IMR-90 (cell line): ENCODE measurements around the gene RIPOR2. TPM values are rescaled to one million over a fixed set of nuclear protein-coding genes. Genes with fewer than 3 reads are reported as not detected.

Experiments used
- ATAC-seq: fragments of 200-7000 bp; cut with Tn5 transposase; 2 replicates; pipeline ENCODE4 v1.9.1; 2020; ENCODE audit warnings: low read depth, mild to moderate bottlenecking, moderate library complexity
- BruUV-seq: library from RNA; stranded (reverse); fragments of 400-500 nt; replicated peaks from 2 replicates; lab custom pipeline; 2021; lab: Mats Ljungman, UMichigan
- CTCF ChIA-PET: fragments of 300-600 bp; formaldehyde crosslinking; extraction: SDS; loops from one replicate; lab custom pipeline; 2021; ENCODE audit warnings: antibody characterized with exemption; lab: Yijun Ruan, JAX
- POLR2A ChIA-PET: fragments of 300-600 bp; sonication (Branson Sonifier 250); formaldehyde crosslinking; loops from one replicate; lab custom pipeline; 2022; ENCODE audit warnings: antibody characterized with exemption; ENCODE audit not compliant: unreplicated experiment; lab: Charles Lee
- DNase-seq: peaks from one replicate; pipeline ENCODE4 v3.0.0; 2013
- H2AFZ ChIP-seq: replicated peaks from 2 replicates; pipeline ENCODE3; 2013; ENCODE audit warnings: low read length, mild to moderate bottlenecking; ENCODE audit not compliant: poor library complexity
- H2AK5ac ChIP-seq: 2 replicates; pipeline ENCODE4 v1.6.1; 2013; ENCODE audit warnings: low read depth, low read length, inconsistent platforms
- H2AK9ac ChIP-seq: replicated peaks from 2 replicates; pipeline ENCODE3; 2013; ENCODE audit warnings: mild to moderate bottlenecking, low read depth, low read length, moderate library complexity; ENCODE audit not compliant: poor library complexity
- H2BK120ac ChIP-seq: 2 replicates; pipeline ENCODE4 v1.6.1; 2013; ENCODE audit warnings: low read depth, low read length, inconsistent platforms
- H2BK15ac ChIP-seq: 3 replicates; pipeline ENCODE4 v1.6.1; 2013; ENCODE audit warnings: low read depth, low read length, inconsistent platforms
- H2BK20ac ChIP-seq: 2 replicates; pipeline ENCODE4 v1.6.1; 2013; ENCODE audit warnings: low read depth, mild to moderate bottlenecking, inconsistent platforms, low read length, moderate library complexity
- H2BK5ac ChIP-seq: 2 replicates; pipeline ENCODE4 v1.6.1; 2013; ENCODE audit warnings: mild to moderate bottlenecking, low read depth, low read length, inconsistent platforms; ENCODE audit not compliant: poor library complexity, severe bottlenecking
- H3K14ac ChIP-seq: replicated peaks from 2 replicates; pipeline ENCODE4 v1.6.1; 2013; ENCODE audit warnings: low read depth, low read length, inconsistent platforms
- H3K18ac ChIP-seq: 2 replicates; pipeline ENCODE4 v1.6.1; 2013; ENCODE audit warnings: low read depth, low read length, control low read depth
- H3K23ac ChIP-seq: 2 replicates; pipeline ENCODE4 v1.6.1; 2013; ENCODE audit warnings: low read depth, low read length, inconsistent platforms
- H3K27ac ChIP-seq: 2 replicates; pipeline ENCODE4 v1.5.1; 2013; ENCODE audit warnings: mild to moderate bottlenecking, control low read depth, low read length; ENCODE audit not compliant: insufficient read depth
- H3K27me3 ChIP-seq: 2 replicates; pipeline ENCODE4 v1.6.1; 2013; ENCODE audit warnings: low read length; ENCODE audit not compliant: control insufficient read depth, insufficient read depth
- H3K36me3 ChIP-seq: 2 replicates; pipeline ENCODE4 v1.6.1; 2013; ENCODE audit warnings: low read length, mixed read lengths; ENCODE audit not compliant: control insufficient read depth, insufficient read depth
- H3K4ac ChIP-seq: 2 replicates; pipeline ENCODE4 v1.6.1; 2013; ENCODE audit warnings: low read depth, low read length, inconsistent platforms
- H3K4me1 ChIP-seq: 2 replicates; pipeline ENCODE4 v1.6.1; 2013; ENCODE audit warnings: low read length, mixed read lengths; ENCODE audit not compliant: control insufficient read depth, insufficient read depth
- H3K4me2 ChIP-seq: 2 replicates; pipeline ENCODE4 v1.6.1; 2013; ENCODE audit warnings: low read depth, mild to moderate bottlenecking, control low read depth, low read length, moderate library complexity
- H3K4me3 ChIP-seq: 2 replicates; pipeline ENCODE4 v1.5.1; 2013; ENCODE audit warnings: low read depth, mild to moderate bottlenecking, control low read depth, low read length, moderate library complexity; ENCODE audit not compliant: insufficient read depth
- H3K56ac ChIP-seq: 2 replicates; pipeline ENCODE4 v1.6.1; 2013; ENCODE audit warnings: low read length, inconsistent platforms; ENCODE audit not compliant: insufficient read depth; ENCODE audit errors: extremely low read depth
- H3K79me1 ChIP-seq, 2 experiments: 2 replicates each; pipeline ENCODE4 v1.6.1; 2013; ENCODE audit warnings: low read length in 2 of 2, inconsistent platforms in 1 of 2, low read depth in 1 of 2
- H3K9ac ChIP-seq: 2 replicates; pipeline ENCODE4 v1.6.1; 2013; ENCODE audit warnings: low read depth, low read length, control low read depth
- H3K9me1 ChIP-seq: 2 replicates; pipeline ENCODE4 v1.6.1; 2013; ENCODE audit warnings: low read length, inconsistent platforms; ENCODE audit not compliant: insufficient read depth
- H3K9me3 ChIP-seq: 2 replicates; pipeline ENCODE4 v1.6.1; 2013; ENCODE audit warnings: low read length; ENCODE audit not compliant: control insufficient read depth, insufficient read depth
- H4K20me1 ChIP-seq: 2 replicates; pipeline ENCODE4 v1.6.1; 2013; ENCODE audit warnings: low read length, inconsistent platforms; ENCODE audit not compliant: insufficient read depth
- H4K5ac ChIP-seq: 2 replicates; pipeline ENCODE4 v1.6.1; 2013; ENCODE audit warnings: mild to moderate bottlenecking, low read depth, low read length, control low read depth
- H4K8ac ChIP-seq, 2 experiments: 2 replicates each; pipeline ENCODE4 v1.6.1; 2013; ENCODE audit warnings: low read depth in 2 of 2, low read length in 2 of 2, control low read depth in 1 of 2, inconsistent platforms in 1 of 2
- H4K91ac ChIP-seq: 2 replicates; pipeline ENCODE4 v1.6.1; 2013; ENCODE audit warnings: low read depth, low read length, inconsistent platforms; ENCODE audit not compliant: insufficient read depth
- MAFK ChIP-seq: IDR thresholded peaks from 2 replicates; pipeline ENCODE4 v1.6.1; 2012; ENCODE audit warnings: low read depth, low read length, improper control_type of control experiment
- RAD21 ChIP-seq: IDR thresholded peaks from 2 replicates; pipeline ENCODE4 v1.6.1; 2012; ENCODE audit warnings: low read length, improper control_type of control experiment
- RCOR1 ChIP-seq: IDR thresholded peaks from 2 replicates; pipeline ENCODE4 v1.6.1; 2012; ENCODE audit warnings: mild to moderate bottlenecking, low read length, improper control_type of control experiment; ENCODE audit not compliant: insufficient replicate concordance
- SMC3 ChIP-seq: fragments of 150-350 bp; IDR thresholded peaks from 2 replicates; pipeline ENCODE4 v1.6.1; 2016; ENCODE audit warnings: low read depth, mild to moderate bottlenecking, antibody characterized with exemption, low read length, moderate library complexity
- USF2 ChIP-seq: fragments of 150-350 bp; IDR thresholded peaks from 2 replicates; pipeline ENCODE4 v1.6.1; 2017; ENCODE audit warnings: mild to moderate bottlenecking, antibody characterized with exemption, low read length, low read depth
- WGBS, 2 experiments: methylation state at CpG; one replicate each; pipeline versions ENCODE4 v1.1.5 to v1.1.7; 2013; ENCODE audit warnings: missing lambda C conversion rate in 2 of 2; ENCODE audit not compliant: insufficient read length in 1 of 2; ENCODE audit errors: extremely low coverage in 2 of 2; 5-methylcytosine and 5-hydroxymethylcytosine counted together
- dilution Hi-C: fragments of 300-500 bp; cut with HindIII; formaldehyde crosslinking; loops from one replicate; pipeline ENCODE4 v1.14.3; 2018; ENCODE audit warnings: low sequenced_read_pairs; ENCODE audit not compliant: unreplicated experiment
- in situ Hi-C: fragments of 300-500 bp; cut with MboI; formaldehyde crosslinking; loops from 3 replicates; pipeline ENCODE4 v1.14.3; 2019; ENCODE audit warnings: low sequenced_read_pairs, inconsistent platforms, mixed read lengths
- intact Hi-C: fragments of 100-400 bp; cut with micrococcal nuclease; formaldehyde crosslinking; loops from 2 replicates; pipeline ENCODE4 v1.10.0; 2022
- polyA plus RNA-seq, 3 experiments: library from polyadenylated mRNA; depleted of rRNA; stranded (reverse); fragments of >200 nt; gene quantifications; 2 replicates each; pipeline ENCODE4 v1.2.3, GENCODE V29; 2012; ENCODE audit warnings: low replicate concordance in 1 of 3
- total RNA-seq: library from RNA; depleted of rRNA; stranded (reverse); fragments of >200 nt; gene quantifications from 2 replicates; pipeline ENCODE4 v1.2.3, GENCODE V29; 2012

RIPOR2 gene
- total and polyA plus RNA-seq, 2 of the 4 experiments (the other 2 are of a cell fraction) = 1.1 to 1.2 TPM

DNA sequence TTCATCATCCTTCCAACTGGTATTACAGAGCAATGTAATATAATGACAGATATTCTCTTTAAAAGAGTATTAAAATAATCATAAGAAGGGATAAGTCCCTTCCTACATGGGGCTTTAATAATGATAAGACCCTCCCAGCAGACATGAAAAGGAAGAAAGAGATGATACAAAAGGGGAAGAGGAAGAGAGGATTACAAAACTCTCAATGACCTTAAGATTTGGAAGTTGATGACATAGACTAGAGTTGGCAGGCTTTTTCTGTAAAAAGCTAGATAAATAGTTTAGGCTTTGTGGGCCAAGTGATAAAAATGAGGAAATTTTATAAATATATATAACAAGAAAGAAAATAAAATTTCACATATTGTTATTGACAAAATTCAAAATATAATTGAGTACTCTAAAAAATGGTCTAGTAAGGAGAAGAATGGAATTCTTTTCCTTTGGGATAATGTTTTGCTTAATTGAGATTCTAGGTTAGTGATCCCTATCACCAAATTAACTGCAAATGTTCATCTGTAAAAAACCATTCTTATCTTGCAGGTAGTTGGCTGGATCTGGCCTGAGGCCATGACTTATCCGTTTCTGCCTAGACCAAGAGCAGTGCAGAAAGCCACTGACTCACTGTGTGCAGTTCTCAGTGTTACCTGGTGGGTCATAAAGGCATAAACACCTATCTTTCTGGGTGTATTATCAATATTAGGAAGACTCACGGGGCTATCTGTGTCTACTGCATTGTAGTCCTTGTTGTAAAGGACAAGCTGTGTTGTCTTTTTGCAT, 11.0 kb downstream of the RIPOR2 start:
- no peak overlapping the region for H3K23ac ChIP-seq
- H2BK15ac ChIP-seq = no peak overlapping the region
- peaks cover 6% of the 10 kb centered on the region for H3K9me1 ChIP-seq
- H3K4ac ChIP-seq = no peak overlapping the region
- DNase-seq (no peak), ATAC-seq (no peak)
- peak overlapping the region; percentile 33; the same call in 1 of the 2 replicates for H2AK5ac ChIP-seq
- H3K18ac ChIP-seq = no peak overlapping the region
- intact Hi-C loops = no loop called here
- no peaks in the 10 kb centered on the region for H3K27me3 ChIP-seq
- BruUV-seq = no TSS peak
- no CpG with 5 or more reads among the region's 2 CpGs for WGBS, 2 experiments
- H4K8ac ChIP-seq = no peak overlapping the region
- H2AFZ ChIP-seq = no peak overlapping the region
- no peak overlapping the region for H3K4me2 ChIP-seq
- no peak overlapping the region for H4K5ac ChIP-seq
- H3K9me3 ChIP-seq = no peaks in the 10 kb centered on the region
- TF ChIP-seq USF2 (no peak), RCOR1 (no peak), RAD21 (no peak), SMC3 (no peak), MAFK (no peak)
- POLR2A ChIA-PET = no interaction called here
- H3K36me3 ChIP-seq = no peaks in the 10 kb centered on the region
- H3K79me1 ChIP-seq = no peaks in the 10 kb centered on the region
- in situ Hi-C loops = no loop called here
- no peak overlapping the region for H4K91ac ChIP-seq
- no peak overlapping the region for H2BK5ac ChIP-seq
- H3K4me3 ChIP-seq = no peak overlapping the region
- no peak overlapping the region for H3K9ac ChIP-seq
- no peak overlapping the region for H3K27ac ChIP-seq
- H2AK9ac ChIP-seq = no peak overlapping the region
- no peak overlapping the region for H3K56ac ChIP-seq
- dilution Hi-C loops = no loop called here
- CTCF ChIA-PET = interaction anchor here (1.2 to 1.4 kb wide), 2 partner anchors 66 kb away, joined by 3 to 4 read pairs; no protein-coding TSS in a partner anchor
- no peak overlapping the region for H2BK20ac ChIP-seq
- no peak overlapping the region for H2BK120ac ChIP-seq
- H3K4me1 ChIP-seq = peaks cover 12% of the 10 kb centered on the region
- no peak overlapping the region for H3K14ac ChIP-seq
- no peaks in the 10 kb centered on the region for H4K20me1 ChIP-seq
